GM18517 (cell line): ENCODE results near the gene ATP6V1C2.

ENCODE experiments used
- ATAC-seq: cut with Tn5 transposase; IDR thresholded peaks from one replicate; pipeline ENCODE4 v1.9.1; 2021; ENCODE audit warnings: mild to moderate bottlenecking, moderate library complexity; ENCODE audit not compliant: unreplicated experiment

The ATP6V1C2 gene

DNA sequence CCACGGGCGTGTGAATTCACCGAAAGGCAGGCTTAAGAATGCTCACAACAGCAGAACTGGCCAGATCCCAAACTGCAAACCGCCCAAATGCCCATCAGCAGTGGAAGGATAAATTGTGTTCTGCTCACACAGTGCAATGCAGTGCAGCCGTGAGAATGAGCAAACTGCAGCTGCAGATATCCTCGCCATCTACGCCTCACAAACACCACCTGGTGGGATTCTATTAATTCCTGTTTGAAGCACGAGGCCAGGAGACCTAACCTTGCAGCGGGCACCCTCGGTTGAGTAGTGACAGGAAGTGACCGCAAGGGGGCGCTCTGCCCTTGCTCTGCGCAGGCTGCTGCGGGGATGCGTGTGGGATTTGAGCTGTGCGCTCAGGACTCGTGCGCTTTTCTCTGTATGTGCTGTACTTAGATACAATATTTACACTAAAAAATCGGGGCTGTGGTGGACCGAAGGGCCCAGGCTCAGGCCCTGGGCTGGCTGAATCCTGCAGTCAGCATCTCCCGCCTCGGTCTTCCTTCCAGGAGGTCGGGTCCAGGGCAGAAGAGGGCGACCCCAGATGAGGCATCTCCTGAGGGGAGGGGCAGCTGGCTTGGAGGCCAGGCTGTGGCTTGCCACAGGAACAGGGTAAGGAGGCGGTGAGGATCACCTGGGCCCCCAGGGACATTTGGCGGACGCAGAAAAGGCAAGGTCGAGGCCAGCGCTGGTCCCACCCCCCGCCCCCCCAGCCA is 110.9 kb downstream of the ATP6V1C2 start:
- peak; percentile 86 for ATAC-seq

DNA sequence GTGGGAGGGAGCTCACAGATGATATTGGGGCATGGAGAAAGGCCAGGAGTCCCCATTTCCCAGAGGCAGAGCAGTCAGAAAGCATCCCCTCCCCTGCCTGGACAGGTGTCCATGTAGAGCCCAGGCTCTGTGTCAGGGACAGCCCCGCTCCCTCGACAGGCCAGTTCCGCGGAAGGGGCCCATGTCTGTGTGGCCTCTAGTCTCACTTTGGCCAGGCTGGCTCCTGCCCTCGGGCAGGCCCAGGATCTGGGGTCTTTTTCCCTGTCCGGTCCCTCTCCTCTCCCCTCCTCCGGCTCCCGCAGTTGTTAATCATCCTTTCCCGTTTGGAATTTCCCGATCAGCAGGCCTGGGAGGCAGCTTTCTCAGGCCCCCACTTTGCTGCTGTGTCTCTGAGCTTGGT is 111.6 kb downstream of the ATP6V1C2 start:
- ATAC-seq, result no peak

DNA sequence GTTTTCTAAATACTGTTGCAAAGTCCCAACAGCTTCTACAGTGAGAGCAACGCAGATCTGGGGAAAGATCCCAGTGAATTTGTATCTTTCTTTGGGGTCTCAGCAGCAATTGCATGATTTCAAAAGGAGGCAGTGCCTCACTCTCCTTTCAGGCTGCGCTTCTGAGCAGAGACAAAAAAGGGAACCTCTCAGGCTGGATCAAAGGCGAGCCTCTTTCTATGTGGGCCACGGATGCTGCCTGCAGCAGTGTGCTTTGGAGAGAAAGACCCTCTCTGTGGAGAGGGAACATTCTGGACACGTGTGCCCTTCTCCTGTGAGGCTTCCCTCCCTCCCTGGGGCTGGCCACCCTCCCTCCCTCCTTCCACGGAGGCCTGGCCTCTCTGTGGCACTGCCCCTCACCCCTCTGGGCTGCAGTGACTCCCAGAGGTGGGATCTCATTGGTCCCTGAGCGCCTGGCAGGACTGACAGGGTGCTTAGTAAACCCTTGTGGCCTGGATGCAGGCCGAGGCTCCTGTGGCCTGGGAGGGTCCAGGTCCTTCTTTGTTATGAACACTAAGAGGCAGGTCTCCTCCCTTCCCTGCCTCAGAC is 112.7 kb downstream of the ATP6V1C2 start:
- no peak for ATAC-seq
